ENCODE data around the gene ZNF620. TPM values are rescaled to one million over a fixed set of nuclear protein-coding genes. Genes with fewer than 3 reads are reported as not detected.
A peak's percentile ranks its signal among the peaks of the same experiment; 100 is the strongest.

ZNF620 gene
- total RNA-seq, 1 experiment from 2014 or later, result 11.9 TPM

GRCh38 chr3:40502034-40502433 is 3.8 kb upstream of the ZNF620 start:
- TF ChIP-seq CTCF (IDR thresholded peaks at IDR 0.05; ENCODE audit: insufficient read depth in 1 of 2, low read depth in 1 of 2, low read length in 1 of 2, severe bottlenecking in 1 of 2, unreplicated experiment in 1 of 2), result no peak
- no peaks in the 10 kb centered on the region for H3K36me3 ChIP-seq (ENCODE audit: control insufficient read depth, insufficient read depth, low read length)
- Mint-ChIP-seq H3K27me3 (ENCODE audit: insufficient read depth, unreplicated experiment) (no peaks in the 10 kb centered on the region), H3K4me3 (ENCODE audit: unreplicated experiment) (no peak overlapping the region), H3K9me3 (ENCODE audit: unreplicated experiment) (no peaks in the 10 kb centered on the region), H3K36me3 (ENCODE audit: insufficient read depth, unreplicated experiment) (peaks cover 4% of the 10 kb centered on the region), H3K27ac (ENCODE audit: unreplicated experiment) (no peak overlapping the region), H3K4me1 (ENCODE audit: low read depth, unreplicated experiment) (no peaks in the 10 kb centered on the region)
- H3K4me3 ChIP-seq (ENCODE audit: low read depth, low read length), result no peak overlapping the region
- no peaks in the 10 kb centered on the region for H3K27me3 ChIP-seq (replicated peaks; ENCODE audit: control insufficient read depth, insufficient read depth, low read length)
- CTCF ChIA-PET, result no interaction called here
- BruUV-seq (replicated peaks), result no TSS peak
- DNase-seq, result no peak
- POLR2A ChIA-PET, result no interaction called here
- intact Hi-C loops (cut with micrococcal nuclease; ENCODE audit: unreplicated experiment), result no loop called here
- H3K9me3 ChIP-seq, result no peaks in the 10 kb centered on the region
- H3K4me1 ChIP-seq, result no peaks in the 10 kb centered on the region

GRCh38 chr3:40504636-40505430 is 1.0 kb upstream of the ZNF620 start:
- no peaks in the 10 kb centered on the region for H3K27me3 ChIP-seq (replicated peaks; ENCODE audit: control insufficient read depth, insufficient read depth, low read length)
- H3K36me3 ChIP-seq (ENCODE audit: control insufficient read depth, insufficient read depth, low read length), result no peaks in the 10 kb centered on the region
- Mint-ChIP-seq H3K9me3 (ENCODE audit: unreplicated experiment) (no peaks in the 10 kb centered on the region), H3K36me3 (ENCODE audit: insufficient read depth, unreplicated experiment) (peaks cover 10% of the 10 kb centered on the region), H3K4me1 (ENCODE audit: low read depth, unreplicated experiment) (no peaks in the 10 kb centered on the region), H3K4me3 (ENCODE audit: unreplicated experiment) (peak overlapping the region; percentile 87), H3K27ac (ENCODE audit: unreplicated experiment) (peak overlapping the region; percentile 89), H3K27me3 (ENCODE audit: insufficient read depth, unreplicated experiment) (no peaks in the 10 kb centered on the region)
- intact Hi-C loops (cut with micrococcal nuclease; ENCODE audit: unreplicated experiment), result loop anchor here (1.0 to 2.0 kb wide), 2 partner anchors 52 to 178 kb away; no protein-coding TSS in a partner anchor
- no peak for DNase-seq
- no peaks in the 10 kb centered on the region for H3K4me1 ChIP-seq
- no TSS peak for BruUV-seq (replicated peaks)
- no peak overlapping the region for H3K4me3 ChIP-seq (ENCODE audit: low read depth, low read length)
- CTCF ChIA-PET, result interaction anchor here (0.7 to 2.1 kb wide), 5 partner anchors 20 to 196 kb away, joined by 3 to 22 read pairs (median 7); partner anchors contain the start of genes EIF1B, ENTPD3, ZNF619 and ZNF621
- TF ChIP-seq CTCF (IDR thresholded peaks at IDR 0.05; ENCODE audit: insufficient read depth in 1 of 2, low read depth in 1 of 2, low read length in 1 of 2, severe bottlenecking in 1 of 2, unreplicated experiment in 1 of 2), result no peak
- POLR2A ChIA-PET, result interaction anchor here (1.3 to 1.5 kb wide), 3 partner anchors 20 to 48 kb away, joined by 8 to 22 read pairs (median 17); partner anchors contain the start of genes RPL14, ZNF619 and ZNF621
- no peaks in the 10 kb centered on the region for H3K9me3 ChIP-seq

GRCh38 chr3:40511031-40511718 is 5.3 kb downstream of the ZNF620 start:
- no TSS peak for BruUV-seq (replicated peaks)
- H3K27ac Mint-ChIP-seq (ENCODE audit: unreplicated experiment), result no peak overlapping the region
- H3K4me1 Mint-ChIP-seq (ENCODE audit: low read depth, unreplicated experiment), result no peaks in the 10 kb centered on the region
- H3K9me3 ChIP-seq, result no peaks in the 10 kb centered on the region
- no peaks in the 10 kb centered on the region for H3K27me3 ChIP-seq (replicated peaks; ENCODE audit: control insufficient read depth, insufficient read depth, low read length)
- H3K36me3 ChIP-seq (ENCODE audit: control insufficient read depth, insufficient read depth, low read length), result peaks cover 2% of the 10 kb centered on the region; the same call in 1 of the 2 replicates
- H3K4me3 ChIP-seq (ENCODE audit: low read depth, low read length), result no peak overlapping the region
- TF ChIP-seq CTCF (IDR thresholded peaks at IDR 0.05; ENCODE audit: insufficient read depth in 1 of 2, low read depth in 1 of 2, low read length in 1 of 2, severe bottlenecking in 1 of 2, unreplicated experiment in 1 of 2), result no peak
- no peaks in the 10 kb centered on the region for H3K27me3 Mint-ChIP-seq (ENCODE audit: insufficient read depth, unreplicated experiment)
- POLR2A ChIA-PET, result no interaction called here
- no peak overlapping the region for H3K4me3 Mint-ChIP-seq (ENCODE audit: unreplicated experiment)
- CTCF ChIA-PET, result no interaction called here
- H3K9me3 Mint-ChIP-seq (ENCODE audit: unreplicated experiment), result no peaks in the 10 kb centered on the region
- H3K4me1 ChIP-seq, result no peaks in the 10 kb centered on the region
- H3K36me3 Mint-ChIP-seq (ENCODE audit: insufficient read depth, unreplicated experiment), result peaks cover 47% of the 10 kb centered on the region
- intact Hi-C loops (cut with micrococcal nuclease; ENCODE audit: unreplicated experiment), result no loop called here
- DNase-seq, result no peak
